Activated T-helper 17 cell treated with anti-CD3 and anti-CD28 coated beads, Interleukin-2, amount 50 U/mL, for 72 hours (primary cell): ENCODE measurements around the gene PCBP4. TPM values are rescaled to one million over a fixed set of nuclear protein-coding genes. Genes with fewer than 3 reads are reported as not detected.

Experiments
- ATAC-seq: fragments of 150-1000 bp; cut with Tn5 transposase; replicated peaks from 2 replicates; pipeline ENCODE4 v1.10.0; 2021; ENCODE audit warnings: mild to moderate bottlenecking, moderate library complexity
- H3K27ac Mint-ChIP-seq: one replicate; pipeline ENCODE4 v1.8.0; 2022; ENCODE audit warnings: mixed read lengths
- H3K27me3 Mint-ChIP-seq: one replicate; pipeline ENCODE4 v1.8.0; 2022; ENCODE audit warnings: mixed read lengths
- H3K36me3 Mint-ChIP-seq: one replicate; pipeline ENCODE4 v1.8.0; 2022; ENCODE audit warnings: low read depth, mild to moderate bottlenecking, mixed read lengths
- H3K4me1 Mint-ChIP-seq: one replicate; pipeline ENCODE4 v1.8.0; 2022; ENCODE audit warnings: mixed read lengths
- H3K4me3 Mint-ChIP-seq: one replicate; pipeline ENCODE4 v1.8.0; 2022; ENCODE audit warnings: mild to moderate bottlenecking, mixed read lengths
- H3K9me3 Mint-ChIP-seq: one replicate; pipeline ENCODE4 v1.8.0; 2022; ENCODE audit warnings: mixed read lengths
- total RNA-seq, 2 donors: library from RNA; stranded (reverse); gene quantifications; one replicate each; pipeline ENCODE4 v1.2.3, GENCODE V29; 2022

The PCBP4 gene
- total RNA-seq, 2 donors from 2014 or later: 16.4 to 18.5 TPM

GRCh38 chr3:51970606-51971300, 3.5 kb upstream of the PCBP4 start:
- no peaks in the 10 kb centered on the region for H3K36me3 Mint-ChIP-seq
- no peak overlapping the region for H3K4me3 Mint-ChIP-seq
- H3K27me3 Mint-ChIP-seq: no peaks in the 10 kb centered on the region
- peaks cover 13% of the 10 kb centered on the region for H3K4me1 Mint-ChIP-seq
- no peak for ATAC-seq
- H3K9me3 Mint-ChIP-seq: no peaks in the 10 kb centered on the region
- H3K27ac Mint-ChIP-seq: no peak overlapping the region

- H3K4me3 Mint-ChIP-seq: no peak overlapping the region
- no peak for ATAC-seq
Observed at GRCh38 chr3:51969841-51970240, 2.6 kb upstream of the PCBP4 start.

GRCh38 chr3:51968883-51969678, 1.8 kb upstream of the PCBP4 start:
- H3K27ac Mint-ChIP-seq: no peak overlapping the region
- H3K9me3 Mint-ChIP-seq: no peaks in the 10 kb centered on the region
- H3K4me1 Mint-ChIP-seq: peaks cover 14% of the 10 kb centered on the region
- no peaks in the 10 kb centered on the region for H3K27me3 Mint-ChIP-seq
- H3K36me3 Mint-ChIP-seq: no peaks in the 10 kb centered on the region
- no peak for ATAC-seq
- no peak overlapping the region for H3K4me3 Mint-ChIP-seq

More at GRCh38 chr3:51969841-51970240, 2.6 kb upstream of the PCBP4 start:
- Mint-ChIP-seq H3K4me1 (peaks cover 14% of the 10 kb centered on the region), H3K27me3 (no peaks in the 10 kb centered on the region), H3K36me3 (no peaks in the 10 kb centered on the region), H3K9me3 (no peaks in the 10 kb centered on the region), H3K27ac (no peak overlapping the region)

GRCh38 chr3:51968170-51968775, 1.0 kb upstream of the PCBP4 start:
- no peaks in the 10 kb centered on the region for H3K27me3 Mint-ChIP-seq
- no peak for ATAC-seq
- no peaks in the 10 kb centered on the region for H3K36me3 Mint-ChIP-seq
- H3K4me1 Mint-ChIP-seq: peaks cover 14% of the 10 kb centered on the region
- H3K27ac Mint-ChIP-seq: no peak overlapping the region
- H3K4me3 Mint-ChIP-seq: peak overlapping the region; percentile 71
- no peaks in the 10 kb centered on the region for H3K9me3 Mint-ChIP-seq

- Mint-ChIP-seq H3K36me3 (no peaks in the 10 kb centered on the region), H3K4me1 (peaks cover 14% of the 10 kb centered on the region), H3K27ac (peak overlapping the region; percentile 77), H3K9me3 (no peaks in the 10 kb centered on the region), H3K27me3 (no peaks in the 10 kb centered on the region), H3K4me3 (peak overlapping the region; percentile 65)
- ATAC-seq: peak; percentile 81
Observed at GRCh38 chr3:51966922-51967383, 301 bp downstream of the PCBP4 start.

- Mint-ChIP-seq H3K36me3 (peaks cover under 1% of the 10 kb centered on the region), H3K27me3 (no peaks in the 10 kb centered on the region), H3K27ac (peak overlapping the region; percentile 77), H3K9me3 (no peaks in the 10 kb centered on the region), H3K4me1 (peaks cover 14% of the 10 kb centered on the region), H3K4me3 (peak overlapping the region; percentile 65)
- ATAC-seq: no peak
Observed at GRCh38 chr3:51966486-51966885, 768 bp downstream of the PCBP4 start.

- Mint-ChIP-seq H3K4me3 (peak overlapping the region; percentile 65), H3K36me3 (peaks cover 4% of the 10 kb centered on the region), H3K27me3 (no peaks in the 10 kb centered on the region), H3K4me1 (peaks cover 14% of the 10 kb centered on the region), H3K9me3 (no peaks in the 10 kb centered on the region), H3K27ac (no peak overlapping the region)
- ATAC-seq: no peak
Observed at GRCh38 chr3:51966016-51966415, 1.2 kb downstream of the PCBP4 start.

- no peak for ATAC-seq
- peaks cover 14% of the 10 kb centered on the region for H3K4me1 Mint-ChIP-seq
- H3K4me3 Mint-ChIP-seq: no peak overlapping the region
- H3K9me3 Mint-ChIP-seq: no peaks in the 10 kb centered on the region
- peaks cover 4% of the 10 kb centered on the region for H3K36me3 Mint-ChIP-seq
- peak overlapping the region; percentile 34 for H3K27ac Mint-ChIP-seq
- H3K27me3 Mint-ChIP-seq: no peaks in the 10 kb centered on the region
Observed at GRCh38 chr3:51964521-51964920, 2.7 kb downstream of the PCBP4 start.

- H3K27me3 Mint-ChIP-seq: no peaks in the 10 kb centered on the region
- ATAC-seq: no peak
- no peak overlapping the region for H3K27ac Mint-ChIP-seq
- no peak overlapping the region for H3K4me3 Mint-ChIP-seq
- peaks cover 11% of the 10 kb centered on the region for H3K4me1 Mint-ChIP-seq
- H3K36me3 Mint-ChIP-seq: peaks cover 4% of the 10 kb centered on the region
- no peaks in the 10 kb centered on the region for H3K9me3 Mint-ChIP-seq
Observed at GRCh38 chr3:51963951-51964451, 3.3 kb downstream of the PCBP4 start.

- Mint-ChIP-seq H3K4me1 (peaks cover 14% of the 10 kb centered on the region), H3K36me3 (peaks cover 11% of the 10 kb centered on the region)
Observed at GRCh38 chr3:51962854-51963530, 4.3 kb downstream of the PCBP4 start.

GRCh38 chr3:51961602-51962569, 5.4 kb downstream of the PCBP4 start:
- ATAC-seq: no peak
- Mint-ChIP-seq H3K36me3 (peaks cover 12% of the 10 kb centered on the region), H3K9me3 (no peaks in the 10 kb centered on the region), H3K27me3 (peaks cover 5% of the 10 kb centered on the region), H3K4me3 (no peak overlapping the region), H3K27ac (no peak overlapping the region), H3K4me1 (peaks cover 14% of the 10 kb centered on the region)

More at GRCh38 chr3:51962854-51963530, 4.3 kb downstream of the PCBP4 start:
- peaks cover 5% of the 10 kb centered on the region for H3K27me3 Mint-ChIP-seq
- ATAC-seq: no peak
- no peaks in the 10 kb centered on the region for H3K9me3 Mint-ChIP-seq
- no peak overlapping the region for H3K27ac Mint-ChIP-seq
- H3K4me3 Mint-ChIP-seq: no peak overlapping the region

GRCh38 chr3:51961011-51961410, 6.2 kb downstream of the PCBP4 start:
- Mint-ChIP-seq H3K4me1 (peaks cover 14% of the 10 kb centered on the region), H3K4me3 (no peak overlapping the region), H3K27ac (no peak overlapping the region), H3K27me3 (peaks cover 5% of the 10 kb centered on the region), H3K9me3 (no peaks in the 10 kb centered on the region), H3K36me3 (peaks cover 12% of the 10 kb centered on the region)
- no peak for ATAC-seq

GRCh38 chr3:51960386-51960785, 6.9 kb downstream of the PCBP4 start:
- H3K4me1 Mint-ChIP-seq: peaks cover 8% of the 10 kb centered on the region
- H3K27me3 Mint-ChIP-seq: peaks cover 5% of the 10 kb centered on the region
- ATAC-seq: no peak
- peaks cover 12% of the 10 kb centered on the region for H3K36me3 Mint-ChIP-seq
- H3K4me3 Mint-ChIP-seq: no peak overlapping the region
- no peak overlapping the region for H3K27ac Mint-ChIP-seq
- H3K9me3 Mint-ChIP-seq: no peaks in the 10 kb centered on the region
